ENCODE data around the gene SLC25A25. TPM values are rescaled to one million over a fixed set of nuclear protein-coding genes. Genes with fewer than 3 reads are reported as not detected.

Gene SLC25A25
- total RNA-seq, 1 experiment from 2014 or later, result 23.7 TPM

DNA sequence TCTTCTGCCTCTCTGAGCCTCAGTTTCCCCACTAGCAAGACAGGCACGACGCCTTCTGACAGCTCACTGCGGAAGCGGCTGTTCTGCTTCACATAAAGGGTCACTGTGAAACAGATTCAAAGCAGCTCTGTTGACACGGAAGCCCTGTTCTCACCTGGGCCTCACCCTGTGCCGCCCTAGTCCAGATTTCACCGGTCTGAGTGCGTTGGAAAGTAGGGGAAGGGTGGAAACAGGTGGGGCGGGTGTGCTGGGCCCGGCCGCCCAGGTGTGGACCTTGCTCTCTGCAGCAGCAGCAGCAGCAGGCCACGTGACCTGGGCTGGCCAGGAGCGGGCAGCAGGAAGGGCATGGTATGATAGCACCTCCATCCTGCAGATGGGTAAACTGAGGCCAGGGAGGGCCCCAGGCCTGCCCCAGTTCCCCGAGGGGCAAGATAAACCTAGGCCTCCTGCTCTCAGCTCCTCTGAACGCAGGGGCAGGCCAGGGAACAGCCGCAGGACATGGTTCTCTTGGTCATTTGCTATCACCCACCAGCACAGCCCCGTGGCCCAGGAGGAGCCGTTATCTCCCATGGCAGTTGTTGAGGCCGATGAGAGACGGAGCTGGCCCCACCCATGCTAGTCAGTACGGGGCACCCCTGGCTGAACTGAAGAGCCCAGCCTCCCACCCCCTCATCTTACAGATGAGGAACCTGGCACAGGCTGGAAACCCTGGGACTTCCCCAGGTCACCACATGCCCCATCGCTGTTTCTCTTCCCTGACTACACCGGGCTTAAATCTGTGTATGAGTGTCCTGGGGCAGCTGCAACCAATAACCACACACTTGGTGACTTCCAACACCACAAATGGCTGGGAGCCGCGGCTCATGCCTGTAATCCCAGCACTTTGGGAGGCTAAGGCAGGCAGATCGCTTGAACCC, 47.4 kb downstream of the SLC25A25 start:
- DNase-seq, result peak; percentile 55
- H3K4me3 ChIP-seq (ENCODE audit: insufficient read depth, low read depth, low read length), result no peak overlapping the region
- H3K36me3 ChIP-seq (replicated peaks; ENCODE audit: control insufficient read depth, insufficient read depth, low read length), result no peaks in the 10 kb centered on the region; the same call in 1 of the 2 replicates
- H3K27me3 ChIP-seq (ENCODE audit: control insufficient read depth, insufficient read depth, low read length), result no peaks in the 10 kb centered on the region

GRCh38 chr9:128116104-128117083, 48.4 kb downstream of the SLC25A25 start:
- DNase-seq, result peak; percentile 28
- H3K36me3 ChIP-seq (replicated peaks; ENCODE audit: control insufficient read depth, insufficient read depth, low read length), result peaks cover 2% of the 10 kb centered on the region
- no peak overlapping the region for H3K4me3 ChIP-seq (ENCODE audit: insufficient read depth, low read depth, low read length)

DNA sequence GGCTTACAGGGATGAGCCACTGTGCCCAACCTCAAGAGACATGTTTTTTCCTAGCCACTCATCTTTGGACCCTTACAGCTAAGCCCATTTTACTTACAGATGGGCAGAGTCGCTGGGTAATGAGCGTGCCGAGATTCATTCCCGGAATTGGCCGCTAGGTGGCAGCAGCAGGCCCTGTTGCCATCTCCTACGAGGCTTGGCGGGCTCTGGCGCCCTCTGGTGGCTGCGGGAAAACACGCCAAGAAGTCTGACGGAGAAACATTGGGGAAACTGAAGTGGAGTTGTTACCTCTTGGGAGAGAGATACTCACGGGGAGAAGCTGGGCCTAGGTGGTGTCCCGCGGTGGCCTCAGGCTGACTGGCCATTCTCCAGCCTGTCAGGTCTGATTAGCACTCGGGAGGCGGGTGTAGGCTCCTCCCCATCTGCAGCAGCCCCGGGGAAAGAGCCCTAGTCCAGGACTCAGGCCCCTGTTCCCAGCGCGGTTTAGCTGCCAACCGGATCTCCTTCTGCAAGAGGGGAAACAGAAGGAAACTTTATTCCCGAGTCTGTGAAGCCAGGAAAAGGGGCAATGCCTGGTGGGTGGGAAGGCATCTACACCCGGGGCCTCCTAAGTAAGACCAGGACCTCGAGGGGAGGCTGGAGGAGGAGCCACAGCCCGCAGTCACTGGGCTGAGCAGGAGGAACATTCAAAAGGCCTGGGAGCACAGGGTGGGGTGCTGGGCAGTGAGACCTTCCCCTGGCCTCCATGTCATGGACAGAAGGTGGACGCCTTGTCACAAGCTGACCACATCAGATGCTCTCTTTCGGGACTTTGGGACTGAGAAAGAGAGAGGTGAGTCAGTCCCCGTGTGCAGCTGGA, 49.8 kb downstream of the SLC25A25 start:
- no peaks in the 10 kb centered on the region for H3K27me3 ChIP-seq (ENCODE audit: control insufficient read depth, insufficient read depth, low read length)
- peak overlapping the region; percentile 5 for H3K4me3 ChIP-seq (ENCODE audit: insufficient read depth, low read depth, low read length)
- peaks cover 10% of the 10 kb centered on the region for H3K36me3 ChIP-seq (replicated peaks; ENCODE audit: control insufficient read depth, insufficient read depth, low read length)
- peak; percentile 96 for DNase-seq

More at GRCh38 chr9:128116104-128117083, 48.4 kb downstream of the SLC25A25 start:
- H3K27me3 ChIP-seq (ENCODE audit: control insufficient read depth, insufficient read depth, low read length), result no peaks in the 10 kb centered on the region

- peaks cover 11% of the 10 kb centered on the region for H3K36me3 ChIP-seq (replicated peaks; ENCODE audit: control insufficient read depth, insufficient read depth, low read length)
- no peak overlapping the region for H3K4me3 ChIP-seq (ENCODE audit: insufficient read depth, low read depth, low read length)
- no peak for DNase-seq
- H3K27me3 ChIP-seq (ENCODE audit: control insufficient read depth, insufficient read depth, low read length), result no peaks in the 10 kb centered on the region
These were observed 50.4 kb downstream of the SLC25A25 start for GRCh38 chr9:128118472-128118857.

DNA sequence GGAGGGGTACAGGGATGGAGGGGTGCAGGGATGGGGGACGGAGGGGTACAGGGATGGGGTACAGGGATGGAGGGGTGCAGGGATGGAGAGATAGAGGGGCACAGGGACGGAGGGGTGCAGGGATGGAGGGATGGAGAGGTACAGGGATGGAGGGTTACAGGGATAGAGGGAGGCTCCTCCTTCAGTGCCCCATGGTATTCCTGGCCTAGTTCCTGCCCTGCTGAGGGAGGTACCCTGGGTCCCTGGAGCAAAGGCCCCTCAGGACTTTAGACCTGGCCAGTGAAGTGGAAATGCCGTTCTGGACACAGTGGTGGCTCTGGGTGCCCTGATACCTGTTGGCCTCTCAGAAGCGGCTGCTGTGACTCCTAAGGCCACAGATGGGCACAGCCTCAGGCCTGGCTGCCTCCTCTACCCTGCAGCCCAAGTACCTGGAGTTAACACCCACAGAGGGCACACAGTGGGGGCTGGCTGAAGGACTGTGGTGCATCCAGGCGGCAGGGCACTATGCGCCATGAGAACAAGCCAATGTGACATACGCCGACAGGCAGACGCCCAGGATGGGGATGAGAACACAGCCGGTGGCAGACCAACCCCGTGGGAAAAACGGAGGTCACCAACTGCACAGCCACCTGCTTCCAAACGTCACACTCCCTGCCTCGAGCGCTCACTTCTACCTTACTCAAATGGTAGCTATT, 51.1 kb downstream of the SLC25A25 start:
- Histone ChIP-seq H3K27me3 (ENCODE audit: control insufficient read depth, insufficient read depth, low read length) (no peaks in the 10 kb centered on the region), H3K36me3 (replicated peaks; ENCODE audit: control insufficient read depth, insufficient read depth, low read length) (peaks cover 13% of the 10 kb centered on the region), H3K4me3 (ENCODE audit: insufficient read depth, low read depth, low read length) (no peak overlapping the region)
- DNase-seq, result peak; percentile 33

- DNase-seq, result peak; percentile 27
- Histone ChIP-seq H3K36me3 (replicated peaks; ENCODE audit: control insufficient read depth, insufficient read depth, low read length) (peaks cover 20% of the 10 kb centered on the region), H3K4me3 (ENCODE audit: insufficient read depth, low read depth, low read length) (no peak overlapping the region), H3K27me3 (ENCODE audit: control insufficient read depth, insufficient read depth, low read length) (no peaks in the 10 kb centered on the region)
These were observed 52.2 kb downstream of the SLC25A25 start for GRCh38 chr9:128120061-128120740.

- Histone ChIP-seq H3K36me3 (replicated peaks; ENCODE audit: control insufficient read depth, insufficient read depth, low read length) (peaks cover 20% of the 10 kb centered on the region), H3K4me3 (ENCODE audit: insufficient read depth, low read depth, low read length) (no peak overlapping the region), H3K27me3 (ENCODE audit: control insufficient read depth, insufficient read depth, low read length) (no peaks in the 10 kb centered on the region)
- peak; percentile 33 for DNase-seq
These were observed 52.9 kb downstream of the SLC25A25 start for GRCh38 chr9:128120741-128121465.

DNA sequence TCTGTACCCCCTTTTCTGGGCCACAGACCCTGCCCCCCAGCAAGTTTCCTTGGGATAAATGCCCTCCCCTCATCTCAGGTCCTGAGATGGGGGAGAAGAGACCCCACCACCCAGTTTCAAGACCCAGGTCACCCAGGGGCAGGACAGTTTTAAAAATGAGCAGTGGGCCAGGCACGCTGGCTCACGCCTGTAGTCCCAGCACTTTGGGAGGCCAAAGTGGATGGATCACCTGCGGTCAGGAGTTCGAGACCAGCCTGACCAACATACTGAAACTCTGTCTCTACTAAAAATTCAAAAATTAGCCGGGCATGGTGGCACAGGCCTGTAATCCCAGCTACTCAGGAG, 53.4 kb downstream of the SLC25A25 start:
- no peaks in the 10 kb centered on the region for H3K27me3 ChIP-seq (ENCODE audit: control insufficient read depth, insufficient read depth, low read length)
- DNase-seq, result no peak
- peaks cover 20% of the 10 kb centered on the region for H3K36me3 ChIP-seq (replicated peaks; ENCODE audit: control insufficient read depth, insufficient read depth, low read length)
- H3K4me3 ChIP-seq (ENCODE audit: insufficient read depth, low read depth, low read length), result no peak overlapping the region

DNA sequence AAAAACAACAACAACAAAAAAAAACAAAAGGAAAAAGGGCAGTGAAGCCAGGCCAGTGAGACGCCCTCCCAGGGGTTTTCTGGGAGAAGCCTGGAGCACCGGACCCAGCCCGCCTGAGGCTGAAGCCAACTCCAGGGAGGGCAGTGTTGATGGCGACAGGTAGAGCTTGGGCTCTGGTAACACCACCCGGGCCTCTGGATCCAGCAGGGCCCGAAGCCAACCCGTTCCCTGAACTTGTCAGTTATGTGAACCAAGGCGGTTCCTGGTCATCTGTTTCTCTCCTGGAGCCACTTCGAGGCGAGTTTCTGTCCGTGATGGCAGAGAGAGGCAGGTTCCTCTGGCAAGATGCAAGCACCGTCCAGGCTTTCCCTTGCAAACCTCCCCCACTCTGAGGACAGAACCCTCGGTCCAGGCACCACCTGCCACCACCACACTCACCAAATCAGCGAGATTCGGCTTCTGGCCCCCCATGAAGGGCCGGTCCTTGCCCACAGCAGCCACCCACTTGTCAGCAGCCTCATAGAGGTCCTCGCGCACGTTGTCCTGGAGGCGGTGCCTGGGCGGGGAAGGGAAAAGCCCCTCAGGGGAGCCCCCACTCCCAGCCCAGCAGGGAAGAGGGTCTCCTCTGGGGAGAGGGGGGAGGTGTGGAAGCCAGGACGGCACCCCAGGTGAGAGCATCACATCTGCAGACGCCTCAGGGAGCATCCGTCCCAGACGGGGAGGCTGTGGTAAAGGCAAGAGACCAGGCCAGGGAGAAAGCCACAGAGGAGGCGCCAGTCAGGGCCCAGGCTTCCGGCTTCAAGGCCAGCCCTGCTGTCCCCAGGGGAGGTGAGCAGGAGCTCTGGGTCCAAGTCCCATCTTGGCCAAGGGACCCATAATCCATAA, 54.1 kb downstream of the SLC25A25 start:
- peak; percentile 22 for DNase-seq
- H3K4me3 ChIP-seq (ENCODE audit: insufficient read depth, low read depth, low read length), result no peak overlapping the region
- no peaks in the 10 kb centered on the region for H3K27me3 ChIP-seq (ENCODE audit: control insufficient read depth, insufficient read depth, low read length)
- H3K36me3 ChIP-seq (replicated peaks; ENCODE audit: control insufficient read depth, insufficient read depth, low read length), result peaks cover 20% of the 10 kb centered on the region

- H3K27me3 ChIP-seq (ENCODE audit: control insufficient read depth, insufficient read depth, low read length), result no peaks in the 10 kb centered on the region
- no peak for DNase-seq
These were observed 54.8 kb downstream of the SLC25A25 start for GRCh38 chr9:128122809-128123175.

DNA sequence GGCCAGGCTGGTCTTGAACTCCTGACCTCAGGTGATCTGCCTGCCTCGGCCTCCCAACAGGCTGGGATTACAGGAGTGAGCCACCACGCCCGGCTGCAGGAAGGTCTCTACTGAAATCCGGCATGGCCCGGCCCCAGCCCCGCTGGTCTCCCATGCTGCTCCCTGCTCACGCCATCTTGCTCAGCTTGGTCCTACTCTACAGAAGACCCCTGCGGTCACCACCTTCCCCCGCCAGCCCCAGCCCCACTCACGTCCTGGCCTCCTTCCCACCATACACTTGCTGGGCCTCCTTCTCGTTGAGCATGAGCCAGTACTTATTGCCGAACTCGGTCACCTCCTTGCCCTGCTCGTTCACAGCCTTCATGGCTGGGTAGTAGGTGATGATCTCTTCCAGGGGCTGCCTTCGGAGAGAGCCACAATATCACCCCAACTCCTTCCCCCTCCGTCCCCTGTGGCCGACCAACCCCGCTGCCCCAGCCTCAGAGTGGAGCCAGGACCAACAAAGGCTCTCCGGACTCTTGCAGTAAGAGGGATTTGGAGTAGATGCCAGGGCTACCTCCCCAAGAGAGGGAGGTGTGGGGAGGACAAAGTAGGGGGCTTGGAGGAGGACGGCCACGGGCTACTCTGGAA, 55.5 kb downstream of the SLC25A25 start:
- peak; percentile 13 for DNase-seq
- H3K36me3 ChIP-seq (replicated peaks; ENCODE audit: control insufficient read depth, insufficient read depth, low read length), result peaks cover 20% of the 10 kb centered on the region
- H3K27me3 ChIP-seq (ENCODE audit: control insufficient read depth, insufficient read depth, low read length), result peaks cover 2% of the 10 kb centered on the region
- H3K4me3 ChIP-seq (ENCODE audit: insufficient read depth, low read depth, low read length), result no peak overlapping the region

More at GRCh38 chr9:128122809-128123175, 54.8 kb downstream of the SLC25A25 start:
- H3K4me3 ChIP-seq (ENCODE audit: insufficient read depth, low read depth, low read length), result no peak overlapping the region
- peaks cover 20% of the 10 kb centered on the region for H3K36me3 ChIP-seq (replicated peaks; ENCODE audit: control insufficient read depth, insufficient read depth, low read length)
